Esophagus muscularis mucosa (tissue), 4 donors: ENCODE results near the gene UPF1.

Experiments used
- EP300 ChIP-seq: sonication (generic); formaldehyde crosslinking; IDR thresholded peaks from one replicate; pipeline ENCODE4 v1.6.1; 2017; ENCODE audit warnings: antibody characterized with exemption
- POLR2A ChIP-seq: fragments of 450-650 bp; IDR thresholded peaks from one replicate; pipeline ENCODE4 v1.6.1; 2017; ENCODE audit warnings: antibody characterized with exemption, moderate library complexity, mild to moderate bottlenecking, low read depth
- POLR2AphosphoS5 ChIP-seq, 2 donors: sonication (generic); formaldehyde crosslinking; IDR thresholded peaks; one replicate each; pipeline ENCODE4 v1.6.1; 2017; ENCODE audit warnings: antibody characterized with exemption in 2 of 2
- TF ChIP-seq, protein P1 (sequence below), 3 experiments: fragments of 200-600 bp in 2 of 3; fragments of 450-650 bp in 1 of 3; sonication (generic) in 2 of 3; IDR thresholded peaks; one replicate each; pipeline ENCODE4 v1.5.1; 2017 to 2019; ENCODE audit warnings: antibody characterized with exemption in 3 of 3, mild to moderate bottlenecking in 2 of 3, moderate library complexity in 1 of 3

- TF ChIP-seq, protein P1, sequence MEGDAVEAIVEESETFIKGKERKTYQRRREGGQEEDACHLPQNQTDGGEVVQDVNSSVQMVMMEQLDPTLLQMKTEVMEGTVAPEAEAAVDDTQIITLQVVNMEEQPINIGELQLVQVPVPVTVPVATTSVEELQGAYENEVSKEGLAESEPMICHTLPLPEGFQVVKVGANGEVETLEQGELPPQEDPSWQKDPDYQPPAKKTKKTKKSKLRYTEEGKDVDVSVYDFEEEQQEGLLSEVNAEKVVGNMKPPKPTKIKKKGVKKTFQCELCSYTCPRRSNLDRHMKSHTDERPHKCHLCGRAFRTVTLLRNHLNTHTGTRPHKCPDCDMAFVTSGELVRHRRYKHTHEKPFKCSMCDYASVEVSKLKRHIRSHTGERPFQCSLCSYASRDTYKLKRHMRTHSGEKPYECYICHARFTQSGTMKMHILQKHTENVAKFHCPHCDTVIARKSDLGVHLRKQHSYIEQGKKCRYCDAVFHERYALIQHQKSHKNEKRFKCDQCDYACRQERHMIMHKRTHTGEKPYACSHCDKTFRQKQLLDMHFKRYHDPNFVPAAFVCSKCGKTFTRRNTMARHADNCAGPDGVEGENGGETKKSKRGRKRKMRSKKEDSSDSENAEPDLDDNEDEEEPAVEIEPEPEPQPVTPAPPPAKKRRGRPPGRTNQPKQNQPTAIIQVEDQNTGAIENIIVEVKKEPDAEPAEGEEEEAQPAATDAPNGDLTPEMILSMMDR (IDR thresholded peaks at IDR 0.05), result no peak
- TF ChIP-seq POLR2AphosphoS5 (IDR thresholded peaks at IDR 0.05) (no peak), EP300 (no peak), POLR2A (no peak)
Measured at GRCh38 chr19:18862976-18863842, 31.4 kb downstream of the UPF1 start.
